GM21515 (cell line): Measurements from ENCODE around the gene NPC1.
"Not testable (repeated sequence)": the region's sequence is repeated elsewhere in the genome, so short reads cannot be mapped to it uniquely, and the experiment has no call there.

ENCODE experiments used
- ATAC-seq: cut with Tn5 transposase; IDR thresholded peaks from one replicate; pipeline ENCODE4 v1.9.1; 2021; ENCODE audit not compliant: unreplicated experiment

NPC1 gene

DNA sequence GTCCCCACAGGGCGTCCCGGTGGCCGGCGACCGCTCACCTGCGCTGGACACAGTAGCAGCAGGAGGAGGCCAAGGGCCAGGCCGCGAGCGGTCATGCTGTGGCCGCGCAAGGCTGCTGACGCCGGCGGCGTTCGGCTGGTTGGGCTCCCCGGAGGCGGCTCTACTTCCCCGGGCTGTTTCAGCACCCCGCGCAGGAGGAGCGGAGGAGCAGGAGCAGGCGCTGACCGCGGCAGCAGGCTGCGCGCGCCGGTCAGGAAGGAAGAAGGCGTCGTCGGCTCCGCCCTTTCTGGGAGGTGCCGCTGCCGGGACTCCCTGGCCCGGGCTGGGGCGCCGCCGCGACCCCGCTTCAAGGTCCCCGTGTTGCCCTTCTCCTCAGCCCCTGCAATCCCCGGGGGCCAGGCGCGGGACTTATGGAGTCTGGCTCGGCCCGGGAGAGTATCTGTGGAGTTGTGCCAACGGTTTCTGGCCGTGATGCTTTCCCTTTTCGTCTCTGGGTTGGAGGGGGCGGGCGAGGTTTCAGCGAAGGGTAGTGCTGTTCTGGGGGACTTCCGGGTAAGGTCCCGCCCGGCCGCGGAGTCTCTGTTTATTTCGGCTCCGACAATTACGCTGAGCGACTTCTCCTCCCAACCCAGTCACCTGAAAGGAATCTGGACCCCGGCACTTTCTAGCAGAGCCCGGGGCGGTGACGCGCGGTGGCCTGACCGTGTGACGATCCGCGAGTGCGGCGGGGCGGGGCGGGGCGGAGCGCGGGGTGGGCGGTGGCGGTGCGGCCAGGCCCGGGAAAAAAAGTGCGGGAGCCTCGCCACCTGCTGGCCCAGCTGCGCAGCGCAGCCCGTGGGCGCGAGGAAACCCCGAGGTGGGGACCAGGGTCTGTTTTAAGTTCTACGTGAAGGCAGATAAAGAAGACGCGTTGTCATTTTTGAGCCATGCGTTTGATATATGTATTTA lies at the start of gene NPC1:
Gene NPC1, minus strand, starts transcription at position 258 of the 948 bp plus-strand sequence. Its CDS starts 163 bp downstream, at position 95.
- peak; percentile 90 for ATAC-seq

- ATAC-seq, result no peak
These were observed 49.7 kb upstream of the NPC1 start for GRCh38 chr18:23636071-23636399.

GRCh38 chr18:23635283-23636070 lies 49.2 kb upstream of the NPC1 start:
- ATAC-seq, result no peak

GRCh38 chr18:23634692-23635091 lies 48.4 kb upstream of the NPC1 start:
- no peak for ATAC-seq

DNA sequence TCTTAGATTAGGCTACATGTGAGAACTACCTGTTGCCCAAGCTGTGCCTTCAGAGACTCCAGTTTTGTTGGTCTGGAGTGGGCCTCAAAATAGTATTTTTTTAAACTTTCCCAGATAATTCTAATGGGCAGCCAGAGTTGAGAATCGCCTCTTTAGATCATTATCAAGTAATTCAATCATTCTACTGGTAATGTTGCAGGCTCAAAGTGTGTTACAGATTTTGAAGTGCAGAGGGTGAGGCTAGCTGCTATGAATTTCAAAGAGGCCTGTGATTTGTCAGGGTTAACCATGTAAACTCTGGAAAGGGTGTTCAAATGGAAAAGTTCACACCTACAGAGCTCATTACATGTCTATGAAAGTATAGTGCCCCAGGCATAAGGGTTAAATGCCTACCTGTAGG lies 46.3 kb upstream of the NPC1 start:
- no peak for ATAC-seq

GRCh38 chr18:23631746-23632145 lies 45.4 kb upstream of the NPC1 start:
- ATAC-seq, result no peak

GRCh38 chr18:23631312-23631711 lies 45.0 kb upstream of the NPC1 start:
- ATAC-seq, result no peak

DNA sequence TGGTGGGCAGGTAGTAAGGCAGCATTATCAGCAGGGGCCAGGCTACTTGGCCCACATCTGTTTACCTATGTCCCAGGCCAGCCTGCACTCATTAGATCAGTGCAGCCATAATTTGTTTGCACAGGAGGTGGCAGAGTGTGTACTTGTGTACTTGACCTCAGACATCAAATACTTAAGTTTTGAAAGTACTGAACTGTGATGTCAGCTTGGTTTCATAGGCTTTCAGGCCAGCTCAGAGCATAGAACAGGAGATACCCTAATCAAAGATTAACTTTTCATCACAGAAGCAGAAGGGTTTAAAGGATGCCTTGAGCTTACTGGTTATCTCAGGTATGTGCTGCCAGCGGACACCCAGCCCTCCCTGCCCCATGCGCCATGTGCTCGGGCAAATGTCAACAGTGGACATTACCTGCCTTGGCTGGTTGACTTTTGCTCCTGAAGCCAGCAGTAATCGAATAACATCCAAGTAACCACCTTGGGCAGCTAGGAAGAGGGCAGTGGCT lies 43.2 kb upstream of the NPC1 start:
- peak; percentile 70 for ATAC-seq

DNA sequence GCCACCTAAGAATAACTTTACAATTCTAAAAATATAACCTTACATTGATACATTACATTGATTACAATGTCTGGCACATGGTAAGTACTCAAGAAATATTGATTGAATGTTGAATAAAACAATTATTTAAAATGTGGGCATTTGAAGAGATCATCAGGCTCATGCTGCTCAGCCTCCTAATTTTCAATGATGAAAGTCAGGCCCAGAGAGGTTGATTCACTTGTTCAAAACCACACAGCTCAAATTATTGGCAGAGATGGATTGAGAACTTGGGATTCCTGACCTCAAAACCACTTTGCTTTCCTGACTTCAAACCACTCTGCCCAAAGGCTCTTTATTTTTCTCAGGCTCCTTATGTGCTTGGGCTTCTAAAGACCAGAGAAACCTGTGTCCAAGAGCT lies 41.7 kb upstream of the NPC1 start:
- ATAC-seq, result no peak

DNA sequence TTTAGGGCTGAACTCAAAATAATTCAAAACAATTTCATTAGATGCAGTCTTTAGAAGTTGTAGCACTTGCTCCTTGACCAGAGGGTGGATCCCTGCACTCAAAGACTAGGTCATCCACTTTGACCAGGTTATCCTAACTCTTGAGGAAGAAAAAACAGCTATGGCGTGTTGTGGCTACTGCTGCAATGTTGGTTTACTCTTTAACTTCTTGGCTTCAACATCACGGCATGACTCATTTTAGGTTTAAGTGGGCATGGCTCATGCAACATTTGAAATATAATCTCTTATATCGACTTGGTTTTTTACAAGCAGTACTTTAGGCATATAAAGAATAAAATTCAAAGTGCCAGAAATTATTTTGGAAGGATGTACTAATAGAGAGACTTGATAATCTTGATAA lies 41.0 kb upstream of the NPC1 start:
- no peak for ATAC-seq

- ATAC-seq, result no peak
These were observed 40.4 kb upstream of the NPC1 start for GRCh38 chr18:23626451-23627279.

- ATAC-seq, result no peak
These were observed 36.7 kb upstream of the NPC1 start for GRCh38 chr18:23623040-23623439.

DNA sequence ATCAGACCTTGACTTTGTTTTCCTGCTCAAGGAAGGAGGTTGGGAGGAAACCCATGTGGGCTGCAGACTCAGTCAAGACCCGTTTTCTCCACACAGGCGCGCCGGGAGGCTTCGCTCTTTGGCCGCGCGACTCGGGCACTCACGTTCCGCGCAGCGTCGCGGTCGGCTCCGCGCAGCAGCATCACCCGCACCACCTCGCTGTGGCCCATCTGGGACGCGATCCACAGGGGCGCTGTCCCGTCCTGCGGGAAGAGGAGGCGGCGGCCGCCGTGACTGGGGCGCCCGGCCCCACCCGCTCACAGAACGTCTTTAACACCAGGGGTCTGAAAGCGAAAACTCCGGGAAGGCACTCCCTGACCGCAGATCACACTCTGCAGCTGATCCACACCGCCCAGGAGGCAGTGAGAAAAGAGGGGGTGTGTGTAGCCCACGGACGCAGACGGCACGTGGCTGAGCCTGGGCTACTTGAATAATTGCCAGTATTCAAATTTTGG lies 33.1 kb upstream of the NPC1 start:
- ATAC-seq, result no peak

GRCh38 chr18:23618862-23619387 lies 32.6 kb upstream of the NPC1 start:
- ATAC-seq, result no peak

DNA sequence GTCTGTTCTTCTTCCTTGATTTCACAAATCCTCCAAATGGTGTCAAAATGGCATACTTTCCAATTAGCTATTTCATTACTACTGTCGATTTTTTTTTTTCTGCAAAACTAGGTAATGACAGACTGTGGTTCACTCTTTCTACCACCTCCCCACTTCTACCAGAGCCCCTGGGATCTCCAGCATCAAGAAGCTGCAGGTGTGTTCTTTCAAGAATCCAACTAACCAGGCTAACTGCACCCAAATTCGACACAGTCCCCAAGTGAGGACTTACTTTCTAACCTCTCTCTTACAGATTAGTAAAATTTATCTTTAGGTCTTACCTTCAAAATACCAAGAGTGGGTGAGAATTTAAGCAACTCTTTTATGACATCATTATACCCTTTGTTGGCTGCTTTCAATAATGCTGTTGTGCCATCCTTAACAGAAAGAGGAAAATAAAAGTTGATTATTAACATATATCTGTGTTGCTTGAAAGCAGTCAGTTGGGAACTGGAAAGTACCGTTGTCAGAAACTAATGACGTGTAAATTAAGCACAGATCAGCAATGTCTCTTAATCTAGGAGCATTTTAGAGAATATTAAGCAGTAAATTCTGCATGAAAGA lies 31.2 kb upstream of the NPC1 start:
- ATAC-seq, result peak; percentile 38

DNA sequence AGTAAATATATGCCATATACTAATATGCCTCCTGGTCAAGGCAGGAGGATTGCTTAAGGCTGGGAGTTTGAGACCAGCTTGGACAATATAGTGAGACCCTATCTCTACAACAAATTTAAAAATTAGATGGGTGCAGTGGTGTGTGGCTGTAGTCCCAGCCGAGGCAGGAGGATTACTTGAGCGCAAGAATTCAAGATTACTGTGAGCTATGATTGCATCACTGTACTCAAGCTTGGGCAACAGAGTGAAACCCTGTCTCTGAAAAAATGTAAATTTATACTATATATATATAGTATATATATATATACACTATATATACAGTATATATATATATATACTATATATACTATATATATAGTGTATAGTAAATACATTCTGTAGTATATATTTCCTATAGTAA lies 30.0 kb upstream of the NPC1 start:
- ATAC-seq, result no peak

GRCh38 chr18:23614891-23615290 lies 28.6 kb upstream of the NPC1 start:
- no peak for ATAC-seq

DNA sequence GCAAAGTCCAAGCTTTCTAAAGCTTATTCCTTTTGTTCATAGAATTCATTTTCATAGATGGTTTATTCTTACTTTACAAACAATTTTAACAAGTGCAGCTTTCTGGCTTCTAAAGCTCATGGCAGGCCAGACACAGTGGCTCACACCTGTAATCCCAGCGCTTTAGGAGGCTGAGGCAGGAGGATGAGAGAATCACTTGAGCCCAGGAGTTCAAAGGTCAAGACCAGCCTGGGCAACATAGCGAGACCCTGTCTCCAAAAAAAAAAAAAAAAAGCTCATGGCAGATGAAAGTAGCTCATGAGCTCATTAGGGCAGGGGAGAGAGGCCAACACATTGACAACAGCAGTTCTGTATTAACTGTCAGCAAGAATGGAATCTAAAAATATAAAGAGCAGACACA lies 28.1 kb upstream of the NPC1 start:
- no peak for ATAC-seq

- ATAC-seq, result not testable (repeated sequence)
These were observed 26.8 kb upstream of the NPC1 start for GRCh38 chr18:23613091-23613475.

DNA sequence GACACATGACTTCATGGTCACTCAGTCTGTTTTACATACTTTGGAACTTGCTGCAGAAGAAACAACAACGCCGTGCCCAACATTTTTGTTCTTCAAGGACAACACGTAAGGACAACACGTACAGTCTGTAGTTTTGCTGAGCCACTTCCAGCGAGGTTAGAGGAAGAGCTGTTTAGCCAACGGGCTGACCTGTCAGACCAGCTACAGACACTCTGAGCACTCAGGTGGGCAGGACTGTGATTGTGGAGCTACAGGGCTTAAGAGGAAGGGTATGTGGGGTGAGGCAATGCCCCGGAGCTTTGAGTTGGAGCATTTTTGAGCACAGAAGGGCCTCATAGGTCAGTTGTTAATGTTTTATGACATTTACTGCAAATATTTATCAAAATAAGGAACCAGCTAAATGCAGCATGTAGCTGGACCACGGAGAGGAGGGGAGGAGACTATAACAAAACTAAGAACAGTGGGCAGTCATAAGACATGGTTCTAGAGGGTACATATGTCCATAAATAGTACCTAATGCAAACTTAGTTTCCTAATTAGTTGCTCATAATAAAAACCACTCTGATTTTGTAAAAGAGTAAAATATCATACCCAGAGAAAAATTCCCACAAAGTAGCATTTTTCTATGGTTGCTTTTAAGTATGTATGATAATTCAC lies 26.3 kb upstream of the NPC1 start:
- ATAC-seq, result no peak
